H54 (cell line): ENCODE measurements around the gene IRAK3.

Experiments
- DNase-seq: peaks from one replicate; pipeline ENCODE4 v3.0.0; 2011; ENCODE audit warnings: low spot score, mixed read lengths; ENCODE audit not compliant: insufficient read length
- FAIRE-seq: peaks from 3 replicates; lab custom pipeline; 2011; peaks lifted over from hg19 to GRCh38; lab: Jason Lieb, UNC
- POLR2A ChIP-seq: IDR thresholded peaks from 2 replicates; pipeline ENCODE4 v1.6.1; 2011; ENCODE audit warnings: low read depth, mild to moderate bottlenecking, low read length

The IRAK3 gene

DNA sequence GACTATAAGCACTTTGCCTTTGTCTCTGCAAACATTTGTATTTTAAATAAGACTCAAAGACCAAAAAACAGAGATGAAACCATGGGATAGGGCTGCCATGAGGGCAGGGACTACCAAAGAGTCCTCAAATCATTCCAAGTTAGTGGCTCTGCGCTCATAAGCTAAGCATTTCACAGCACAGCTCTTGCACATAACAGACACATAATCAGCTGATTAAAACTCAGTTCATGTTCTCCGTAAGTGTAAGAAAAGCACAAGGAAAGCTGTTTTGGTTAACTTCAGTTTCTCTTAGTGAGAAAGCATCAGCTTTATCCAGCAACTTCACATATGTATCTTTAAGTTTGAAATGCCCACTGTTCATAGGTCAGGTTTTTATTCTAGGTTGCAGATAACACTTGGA, 54.9 kb downstream of the IRAK3 start:
- FAIRE-seq (no peak), DNase-seq (no peak)
- no peak for TF ChIP-seq POLR2A

DNA sequence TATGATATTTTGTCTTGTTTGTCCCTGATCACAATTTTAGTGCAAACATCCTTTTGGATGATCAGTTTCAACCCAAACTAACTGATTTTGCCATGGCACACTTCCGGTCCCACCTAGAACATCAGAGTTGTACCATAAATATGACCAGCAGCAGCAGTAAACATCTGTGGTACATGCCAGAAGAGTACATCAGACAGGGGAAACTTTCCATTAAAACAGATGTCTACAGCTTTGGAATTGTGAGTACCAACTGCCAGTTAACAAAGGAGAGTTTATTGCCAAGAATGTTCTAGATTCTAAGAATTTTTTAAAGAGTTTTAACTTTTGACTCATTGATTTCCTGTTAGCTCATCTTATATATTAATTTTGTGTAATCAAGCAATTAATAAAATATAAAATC, 55.4 kb downstream of the IRAK3 start:
- FAIRE-seq (no peak), DNase-seq (no peak)
- no peak for TF ChIP-seq POLR2A

DNA sequence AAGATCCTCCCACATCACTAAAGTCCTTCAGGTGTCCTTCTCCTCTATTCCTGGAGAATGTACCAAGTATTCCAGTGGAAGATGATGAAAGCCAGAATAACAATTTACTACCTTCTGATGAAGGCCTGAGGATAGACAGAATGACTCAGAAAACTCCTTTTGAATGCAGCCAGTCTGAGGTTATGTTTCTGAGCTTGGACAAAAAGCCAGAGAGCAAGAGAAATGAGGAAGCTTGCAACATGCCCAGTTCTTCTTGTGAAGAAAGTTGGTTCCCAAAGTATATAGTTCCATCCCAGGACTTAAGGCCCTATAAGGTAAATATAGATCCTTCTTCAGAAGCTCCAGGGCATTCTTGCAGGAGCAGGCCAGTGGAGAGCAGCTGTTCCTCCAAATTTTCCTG, 58.7 kb downstream of the IRAK3 start:
- no peak for TF ChIP-seq POLR2A
- DNase-seq (no peak), FAIRE-seq (no peak)

DNA sequence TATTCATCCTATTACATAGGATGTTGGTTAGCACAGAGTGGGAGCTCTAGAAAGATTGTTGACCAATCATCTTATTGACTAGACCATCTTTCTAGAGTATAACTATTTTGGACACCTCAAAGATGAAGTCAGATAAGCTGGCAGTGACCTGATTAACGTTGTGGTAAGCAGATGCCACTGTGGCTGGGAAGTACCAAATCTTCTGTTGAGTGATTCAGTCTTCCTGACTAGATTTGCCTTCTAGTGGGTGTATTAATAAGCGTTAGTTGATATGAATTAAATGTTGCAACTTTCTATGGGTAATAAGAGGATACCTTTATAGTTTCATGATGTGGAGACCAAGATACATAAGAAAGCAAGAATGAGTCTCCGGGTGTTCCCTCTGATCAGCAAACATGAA, 62.0 kb downstream of the IRAK3 start:
- no peak for FAIRE-seq
- DNase-seq: no peak
- no peak for TF ChIP-seq POLR2A

DNA sequence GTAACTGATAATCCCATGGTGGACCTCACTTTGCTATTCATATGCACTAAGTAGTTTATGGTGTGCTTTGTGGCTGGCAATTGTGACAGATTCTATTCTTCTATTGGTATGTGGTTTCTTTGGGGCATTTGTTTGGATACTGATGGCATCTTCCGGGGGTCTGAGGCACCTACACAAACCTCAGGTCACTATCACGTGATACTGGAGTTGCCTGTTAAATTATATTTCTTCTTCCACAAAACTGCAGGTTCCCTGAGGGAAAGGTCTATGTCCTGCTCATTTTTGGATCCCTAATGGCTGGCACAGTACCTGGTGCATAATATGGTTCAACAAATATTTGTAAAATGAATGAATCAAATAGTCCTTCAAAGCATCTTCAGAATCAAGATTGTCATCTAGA, 63.8 kb downstream of the IRAK3 start:
- no peak for DNase-seq
- FAIRE-seq: no peak
- no peak for TF ChIP-seq POLR2A

DNA sequence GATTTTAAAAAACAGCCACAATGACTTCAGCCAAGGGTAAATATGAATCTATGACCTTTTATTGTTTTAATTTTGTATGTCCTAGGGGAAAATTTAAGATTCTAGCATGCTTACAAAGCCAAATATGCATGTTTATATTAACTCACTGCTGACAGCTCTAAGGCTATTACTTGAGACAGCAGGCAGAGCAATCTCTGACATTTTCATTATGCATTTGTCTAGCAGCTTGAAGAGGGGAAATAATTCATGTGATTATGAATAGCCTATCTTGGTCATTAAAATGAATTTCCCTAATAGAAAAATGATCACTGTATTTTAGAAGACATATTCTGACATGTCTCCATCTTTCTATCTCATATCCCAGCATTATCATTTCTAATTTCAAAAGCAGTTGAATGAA, 66.7 kb downstream of the IRAK3 start:
- FAIRE-seq: no peak
- TF ChIP-seq POLR2A: no peak

DNA sequence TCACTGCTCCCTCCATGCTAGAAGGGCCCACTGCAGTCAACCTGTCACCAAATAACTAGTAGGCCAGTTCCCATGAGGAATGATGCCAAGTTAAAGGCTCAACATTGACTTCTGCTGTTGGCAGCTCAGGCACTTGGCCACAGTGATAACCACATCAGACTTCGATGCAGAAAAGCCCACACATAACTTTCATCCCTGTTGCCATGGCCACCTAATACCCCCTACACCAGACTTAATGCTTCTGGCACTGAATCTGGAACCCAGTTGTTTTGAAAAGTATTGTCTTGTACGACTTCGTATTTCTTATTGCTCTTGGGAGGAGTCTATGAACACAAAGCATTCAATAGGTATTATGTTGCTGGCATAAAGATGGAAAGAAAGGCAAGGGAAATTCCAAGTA, 69.0 kb downstream of the IRAK3 start:
- TF ChIP-seq POLR2A: no peak
- DNase-seq (no peak), FAIRE-seq (no peak)

More for the DNA sequence above, 66.7 kb downstream of the IRAK3 start:
- DNase-seq: no peak

DNA sequence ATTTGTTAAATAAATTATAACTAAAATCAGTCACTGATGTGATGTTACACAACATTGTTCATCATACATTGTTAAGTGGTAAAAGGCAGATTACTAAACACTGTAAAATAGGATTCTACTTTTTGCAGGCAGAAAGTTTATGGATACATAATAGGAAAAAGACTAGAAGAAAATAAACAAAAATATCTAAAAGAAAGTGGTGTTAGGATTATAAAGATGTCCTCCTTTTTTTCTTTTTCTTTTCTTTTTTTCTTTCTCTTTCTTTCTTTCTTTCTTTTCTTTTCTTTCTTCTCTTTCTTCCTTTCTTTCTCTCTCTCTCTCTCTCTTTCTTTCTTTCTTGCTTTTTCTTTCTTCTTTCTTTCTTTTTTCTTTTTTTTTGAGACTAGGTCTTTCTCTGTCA, 73.7 kb downstream of the IRAK3 start:
- no peak for FAIRE-seq
- TF ChIP-seq POLR2A: no peak
- no peak for DNase-seq

DNA sequence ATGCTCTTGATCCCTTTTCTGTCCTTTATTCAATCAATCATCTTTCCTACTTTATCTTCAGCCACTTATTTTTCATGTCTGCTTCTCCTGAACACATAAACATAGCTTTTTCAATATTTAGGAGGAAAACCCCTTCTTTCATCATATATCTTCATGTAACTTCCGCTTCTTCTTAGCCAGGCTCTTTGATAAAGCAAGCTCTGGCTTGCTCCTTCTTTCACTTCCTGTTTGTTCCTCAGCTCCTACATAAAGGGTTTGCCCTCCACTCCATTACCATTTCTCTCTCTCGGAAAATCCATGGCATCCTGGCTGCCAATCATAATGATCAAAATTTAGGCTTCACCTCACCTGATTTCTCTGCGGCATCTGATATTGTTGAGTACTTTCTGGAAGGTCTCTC, 79.5 kb downstream of the IRAK3 start:
- TF ChIP-seq POLR2A: no peak
- FAIRE-seq (no peak), DNase-seq (no peak)

DNA sequence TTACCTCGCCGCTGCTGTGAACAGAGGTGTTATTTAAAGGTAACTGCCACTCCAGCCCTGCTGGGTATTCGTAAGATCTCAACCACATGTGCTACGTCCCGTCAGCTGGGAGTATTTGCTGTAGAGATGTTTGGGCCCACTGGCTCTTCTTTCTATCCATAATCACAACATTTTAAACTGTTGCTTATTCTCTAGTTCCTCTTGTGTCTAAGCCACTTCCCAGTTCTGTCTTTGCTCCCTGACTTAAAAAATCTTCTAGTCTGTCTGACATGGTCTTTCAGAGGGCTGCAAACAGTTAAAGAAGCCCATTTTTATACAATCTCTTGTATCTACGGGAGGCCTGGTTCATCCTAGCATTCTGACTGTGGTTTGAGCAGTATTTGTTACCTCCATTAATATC, 80.1 kb downstream of the IRAK3 start:
- FAIRE-seq (no peak), DNase-seq (no peak)

DNA sequence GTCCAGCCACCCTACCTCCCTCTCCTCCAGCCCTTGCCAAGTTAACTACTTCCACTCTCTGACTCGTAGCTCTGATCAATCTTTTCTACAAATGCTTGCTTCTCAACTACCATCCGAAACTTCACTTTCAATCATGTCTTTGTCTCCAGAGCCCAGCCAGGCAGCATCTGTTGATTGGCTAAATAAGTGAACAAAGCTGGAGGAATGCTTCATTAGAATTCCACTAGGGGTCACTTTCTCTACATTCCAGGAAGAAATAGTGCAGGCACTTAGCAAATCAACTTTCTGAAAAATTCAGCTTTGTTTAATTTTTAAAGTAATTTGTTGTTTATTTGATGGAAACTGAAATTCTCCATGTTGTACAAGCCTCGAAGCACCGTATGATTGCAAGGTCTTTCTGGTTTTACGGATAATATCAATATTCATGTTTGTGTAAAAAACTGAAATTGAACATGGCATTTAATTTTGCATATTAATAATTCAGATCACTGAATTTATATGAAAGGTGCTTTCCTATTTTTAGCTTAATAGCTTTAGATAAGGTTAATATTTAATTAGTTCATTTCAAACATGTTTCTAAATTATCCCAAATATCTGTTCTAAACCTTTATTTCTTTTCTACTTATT, 80.9 kb downstream of the IRAK3 start:
- peak; percentile 7 for DNase-seq
- FAIRE-seq: peak; percentile 41
- no peak for TF ChIP-seq POLR2A

More for the DNA sequence above, 80.1 kb downstream of the IRAK3 start:
- no peak for TF ChIP-seq POLR2A

DNA sequence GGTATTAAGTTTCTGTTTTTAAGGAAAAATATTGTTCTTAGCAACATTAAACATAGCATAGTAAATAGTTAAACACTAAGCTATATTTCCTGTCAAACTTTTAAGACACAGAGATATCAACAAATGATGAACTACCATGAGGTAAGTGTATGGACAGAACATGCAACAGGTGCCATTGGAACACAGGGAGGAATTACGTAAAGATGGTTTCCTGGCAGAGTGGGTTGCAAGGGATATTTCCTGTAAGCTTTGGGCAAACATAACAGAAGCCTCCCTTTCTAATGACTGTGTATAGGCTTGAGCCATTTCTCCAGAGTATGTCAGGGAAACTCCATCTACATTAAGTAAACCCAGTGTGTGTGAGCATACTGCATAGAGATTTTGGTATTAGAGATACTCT, 81.6 kb downstream of the IRAK3 start:
- no peak for FAIRE-seq
- no peak for TF ChIP-seq POLR2A
- no peak for DNase-seq

DNA sequence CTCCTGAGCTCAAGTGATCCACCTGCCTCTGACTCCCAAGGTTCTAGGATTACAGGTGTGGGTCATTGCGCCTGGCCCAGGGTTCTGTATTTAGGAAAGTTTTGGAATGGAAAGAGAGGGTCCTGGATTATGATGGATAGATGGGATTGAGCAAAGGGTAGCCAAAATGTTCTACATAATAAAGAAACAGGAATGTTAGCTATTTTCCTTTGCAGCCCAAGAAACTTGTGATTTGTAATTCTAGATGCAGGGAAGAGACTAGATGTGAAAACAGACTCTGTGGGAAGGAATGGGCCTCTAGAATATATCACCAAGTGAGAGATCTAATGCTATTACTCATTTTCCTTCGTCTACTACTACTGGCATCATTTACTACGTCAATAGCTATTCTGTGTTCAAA, 83.6 kb downstream of the IRAK3 start:
- DNase-seq (no peak), FAIRE-seq (no peak)
- no peak for TF ChIP-seq POLR2A

DNA sequence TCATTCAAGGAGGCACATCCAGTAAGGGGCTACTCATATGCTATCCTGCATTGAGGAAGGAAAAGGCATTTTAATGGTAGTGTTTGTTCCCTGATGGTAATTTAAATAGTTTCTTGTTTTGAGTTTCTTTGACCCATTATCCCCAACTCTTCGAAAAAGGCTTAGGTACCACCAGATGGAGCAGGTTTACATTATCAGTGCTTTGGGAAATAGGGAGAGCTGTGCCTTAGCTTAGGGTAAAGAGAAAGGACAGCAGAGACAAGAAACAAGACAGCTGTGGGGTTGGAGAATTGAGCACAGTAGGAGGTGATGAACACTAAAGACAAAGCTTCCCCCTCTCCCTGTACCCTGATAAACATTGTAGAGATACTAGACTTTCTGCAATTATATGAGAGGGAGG, 84.1 kb downstream of the IRAK3 start:
- DNase-seq (no peak), FAIRE-seq (no peak)
- no peak for TF ChIP-seq POLR2A

DNA sequence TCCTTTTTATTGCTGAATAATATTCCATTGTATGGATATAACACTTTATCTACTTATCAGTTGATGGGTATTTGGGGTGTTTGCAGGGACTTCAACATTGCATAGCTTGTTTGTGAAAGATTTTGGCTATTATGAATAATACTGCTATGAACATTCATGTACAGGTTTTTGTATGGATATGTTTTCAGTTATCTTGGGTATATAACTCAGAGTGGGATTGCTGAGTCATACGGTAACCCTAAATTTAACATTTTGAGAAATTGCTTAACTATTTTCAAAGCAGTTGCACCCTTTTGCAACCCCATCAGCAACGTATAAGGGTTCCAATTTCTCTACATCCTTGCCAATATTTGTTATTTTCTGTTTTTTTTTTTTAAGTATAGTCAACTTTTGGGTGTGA, 86.0 kb downstream of the IRAK3 start:
- DNase-seq: no peak
- TF ChIP-seq POLR2A: no peak
- no peak for FAIRE-seq
